RKO (cell line): ENCODE measurements around the gene UGT8.

Experiments
- DNase-seq: peaks from one replicate; pipeline ENCODE4 v3.0.0-alpha.2; 2016; ENCODE audit warnings: low spot score

The UGT8 gene

DNA sequence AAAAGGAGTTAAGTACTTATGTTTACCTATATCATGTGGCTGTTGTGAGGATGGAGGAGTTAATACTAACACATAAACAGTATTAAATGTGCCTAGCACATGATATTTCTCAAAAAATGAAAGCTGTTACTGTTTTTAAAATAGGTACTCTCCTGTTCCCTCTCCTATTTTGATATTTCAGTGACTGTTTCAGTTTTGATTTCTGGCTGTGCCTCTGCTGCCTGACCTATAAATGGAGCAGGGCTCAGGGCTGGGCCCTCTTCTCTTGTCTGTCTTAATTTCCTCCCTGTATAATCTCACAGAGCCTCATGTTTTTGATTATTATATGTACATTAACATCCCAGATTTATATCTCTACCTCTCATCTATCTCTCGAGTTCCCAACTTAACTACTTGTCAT is 93.3 kb downstream of the UGT8 start:
- no peak for DNase-seq

GRCh38 chr4:114692958-114693357 is 94.4 kb downstream of the UGT8 start:
- no peak for DNase-seq

- DNase-seq, result peak; percentile 65
These were observed 96.2 kb downstream of the UGT8 start for GRCh38 chr4:114694770-114695169.

DNA sequence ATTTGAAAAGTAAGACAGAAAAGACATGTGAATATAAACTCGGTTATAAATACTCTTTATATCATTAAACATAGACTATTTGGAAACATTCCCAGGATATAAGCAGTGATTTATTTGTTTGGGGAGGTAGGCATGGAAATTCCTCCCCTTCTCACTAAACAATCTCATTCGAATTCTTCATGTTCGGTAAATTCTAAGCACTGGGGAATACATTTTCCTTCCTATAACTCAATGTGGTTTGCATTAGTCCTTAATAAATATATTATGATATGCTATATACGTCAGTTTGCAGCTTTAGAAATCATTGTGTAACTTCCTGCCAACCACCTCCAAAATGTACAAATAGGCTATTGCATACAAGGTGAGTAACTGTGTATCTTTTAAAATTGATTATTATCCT is 99.6 kb downstream of the UGT8 start:
- DNase-seq, result no peak

DNA sequence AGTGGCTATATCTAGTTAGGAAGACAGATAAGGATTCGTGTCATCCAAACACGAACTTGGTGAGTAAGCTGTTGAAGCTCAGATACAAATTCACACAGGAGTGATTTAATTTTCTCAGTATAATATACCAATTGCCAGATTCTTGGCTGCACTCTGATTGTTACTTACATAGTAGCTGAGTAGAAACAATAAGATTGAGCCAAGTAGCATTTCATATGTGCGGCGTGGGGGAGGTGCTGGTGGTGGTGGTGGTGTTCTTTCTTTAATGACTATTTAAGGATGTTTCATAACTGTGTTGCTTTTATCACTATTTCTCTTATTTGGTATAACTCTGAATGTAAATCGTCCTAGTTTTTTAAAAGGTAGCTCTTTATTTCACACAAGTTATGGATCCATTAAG is 102.9 kb downstream of the UGT8 start:
- DNase-seq, result no peak

DNA sequence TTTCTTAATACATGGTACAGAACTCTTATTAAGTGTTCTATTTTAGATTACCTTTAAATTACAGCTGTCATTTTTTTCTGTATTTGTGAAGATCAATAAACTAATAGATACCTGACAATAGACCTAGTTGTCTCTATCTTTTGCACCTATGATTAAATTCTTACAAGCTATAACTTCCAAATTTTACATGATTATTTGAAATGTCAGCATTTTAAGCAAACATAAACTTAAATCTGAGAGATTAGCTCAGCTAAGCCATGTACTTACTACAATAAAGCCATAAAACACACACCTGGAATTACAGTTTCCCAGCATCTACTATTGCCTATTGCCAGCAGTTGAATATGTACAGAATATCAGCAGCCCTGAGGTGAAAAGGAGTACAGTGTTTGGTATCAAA is 118.8 kb downstream of the UGT8 start:
- no peak for DNase-seq

GRCh38 chr4:114725066-114725465 is 126.5 kb downstream of the UGT8 start:
- no peak for DNase-seq

DNA sequence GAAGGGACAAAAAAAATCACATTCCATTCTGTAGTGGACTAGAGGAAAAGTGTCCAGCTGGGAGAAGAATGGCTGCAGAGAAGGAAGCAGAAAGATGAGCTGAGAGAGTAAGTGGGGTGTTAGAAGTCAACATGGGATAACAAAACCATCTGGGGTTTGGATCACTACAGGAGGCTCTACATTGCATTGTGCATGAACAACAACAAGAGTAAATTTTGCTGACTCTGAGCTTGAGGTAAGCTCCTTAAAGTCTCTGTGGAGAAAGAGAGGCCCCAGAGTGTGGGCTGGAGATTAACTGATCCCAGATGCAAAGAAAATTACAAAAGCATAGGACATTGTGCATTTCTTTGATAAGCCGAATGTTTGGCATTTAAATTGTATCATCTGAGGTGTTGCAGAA is 128.9 kb downstream of the UGT8 start:
- no peak for DNase-seq
